VCaP (cell line): ENCODE results near the gene PRR23B.

ENCODE experiments used
- H3K27ac ChIP-seq: fragments of 450-650 bp; 2 replicates; pipeline ENCODE4 v1.5.1; 2017
- CTCF ChIP-seq: fragments of 450-650 bp; conservative IDR thresholded peaks from 2 replicates; pipeline ENCODE4 v1.5.1; 2017; ENCODE audit warnings: mild to moderate bottlenecking, moderate library complexity

PRR23B gene

GRCh38 chr3:138995706-138996105 lies 25.0 kb downstream of the PRR23B start:
- TF ChIP-seq CTCF = no peak

GRCh38 chr3:138987181-138987580 lies 33.5 kb downstream of the PRR23B start:
- TF ChIP-seq CTCF = no peak
- H3K27ac ChIP-seq = no peak overlapping the region

More at GRCh38 chr3:138995706-138996105, 25.0 kb downstream of the PRR23B start:
- no peak overlapping the region for H3K27ac ChIP-seq

- no peak for TF ChIP-seq CTCF
- H3K27ac ChIP-seq = no peak overlapping the region
Measured at GRCh38 chr3:138985932-138986331, 34.8 kb downstream of the PRR23B start.

- no peak for TF ChIP-seq CTCF
- no peak overlapping the region for H3K27ac ChIP-seq
Measured at GRCh38 chr3:138984816-138985215, 35.9 kb downstream of the PRR23B start.

GRCh38 chr3:138976047-138976446 lies 44.7 kb downstream of the PRR23B start:
- TF ChIP-seq CTCF = no peak
- no peak overlapping the region for H3K27ac ChIP-seq

GRCh38 chr3:138975351-138975750 lies 45.4 kb downstream of the PRR23B start:
- no peak for TF ChIP-seq CTCF
- no peak overlapping the region for H3K27ac ChIP-seq

GRCh38 chr3:138974462-138974861 lies 46.3 kb downstream of the PRR23B start:
- TF ChIP-seq CTCF = no peak
- no peak overlapping the region for H3K27ac ChIP-seq

- TF ChIP-seq CTCF = no peak
- H3K27ac ChIP-seq = no peak overlapping the region
Measured at GRCh38 chr3:138972941-138973340, 47.8 kb downstream of the PRR23B start.
